HG02571 (cell line): ENCODE measurements around the gene C6orf15.

Source experiments
- ATAC-seq: cut with Tn5 transposase; IDR thresholded peaks from one replicate; pipeline ENCODE4 v1.9.1; 2021; ENCODE audit warnings: mild to moderate bottlenecking, moderate library complexity; ENCODE audit not compliant: unreplicated experiment

Gene C6orf15

GRCh38 chr6:31131595-31131994 lies 19.2 kb upstream of the C6orf15 start:
- no peak for ATAC-seq

- no peak for ATAC-seq
These were observed 18.4 kb upstream of the C6orf15 start for GRCh38 chr6:31130751-31131150.

GRCh38 chr6:31129130-31129529 lies 16.8 kb upstream of the C6orf15 start:
- no peak for ATAC-seq

DNA sequence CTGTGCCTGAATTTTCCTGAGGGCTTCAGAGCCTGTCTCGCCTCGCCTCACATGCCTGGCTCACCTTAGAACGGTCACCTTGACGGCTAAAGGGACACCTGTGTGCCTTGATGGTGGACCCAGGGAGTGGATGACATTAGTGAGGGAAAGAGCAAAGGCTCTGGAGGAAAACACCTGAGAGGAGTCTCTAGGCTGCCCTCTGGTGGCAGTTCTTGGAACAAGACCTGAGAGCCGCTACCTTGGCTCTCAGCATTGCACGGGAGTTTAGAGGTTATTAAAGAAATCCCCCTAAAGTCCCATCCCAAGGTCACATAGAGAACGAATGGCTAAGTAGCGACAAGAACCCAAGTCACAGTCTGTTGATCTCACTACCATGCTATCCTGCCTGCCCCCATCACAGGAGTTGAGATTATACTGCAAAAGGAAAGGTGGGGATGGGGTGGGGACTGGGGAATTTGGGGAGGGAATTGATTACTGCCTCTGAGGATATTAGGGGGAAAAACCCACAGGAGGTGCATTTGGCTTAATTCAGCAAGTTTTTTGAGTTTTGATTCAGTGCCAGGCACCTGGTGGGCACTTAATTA lies 15.8 kb upstream of the C6orf15 start:
- ATAC-seq: no peak

DNA sequence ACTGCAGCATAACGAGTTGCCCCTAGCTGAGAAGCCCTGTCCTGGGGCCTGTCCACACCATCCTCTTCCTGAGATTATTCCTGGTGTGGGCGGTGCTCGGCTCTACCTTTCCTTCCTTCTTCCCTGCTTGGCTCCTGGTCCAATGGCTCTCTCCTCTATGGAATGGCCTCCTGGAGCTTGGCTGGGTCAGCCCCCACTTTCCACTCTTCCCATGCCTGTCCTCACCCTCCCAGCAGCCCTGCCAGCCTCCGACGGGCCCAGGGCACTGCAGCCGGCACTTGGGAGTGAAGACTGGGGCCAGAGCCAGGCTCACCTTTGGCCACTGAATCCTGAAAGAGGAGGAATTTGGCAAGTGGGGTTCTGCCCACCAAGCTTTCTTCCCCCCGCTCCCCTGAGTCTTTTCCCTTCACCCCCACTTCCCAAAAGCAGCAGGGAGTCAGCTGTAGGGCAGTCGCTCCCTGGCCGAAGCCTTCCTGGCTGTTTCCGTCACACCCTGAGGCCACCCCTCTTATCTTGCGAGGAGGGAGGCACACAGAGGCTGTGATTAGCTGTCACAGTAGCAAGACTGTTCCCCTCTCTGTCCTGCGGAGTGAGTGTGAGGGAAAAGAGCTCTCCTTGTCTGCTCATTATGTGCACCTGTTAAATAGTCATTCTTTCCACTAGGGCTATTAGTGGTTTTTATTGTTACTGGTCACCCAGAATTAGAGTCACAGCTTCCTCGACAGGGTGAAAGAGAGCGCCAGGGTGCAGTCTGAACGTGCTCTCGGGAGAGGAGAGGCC lies 14.2 kb upstream of the C6orf15 start:
- no peak for ATAC-seq

DNA sequence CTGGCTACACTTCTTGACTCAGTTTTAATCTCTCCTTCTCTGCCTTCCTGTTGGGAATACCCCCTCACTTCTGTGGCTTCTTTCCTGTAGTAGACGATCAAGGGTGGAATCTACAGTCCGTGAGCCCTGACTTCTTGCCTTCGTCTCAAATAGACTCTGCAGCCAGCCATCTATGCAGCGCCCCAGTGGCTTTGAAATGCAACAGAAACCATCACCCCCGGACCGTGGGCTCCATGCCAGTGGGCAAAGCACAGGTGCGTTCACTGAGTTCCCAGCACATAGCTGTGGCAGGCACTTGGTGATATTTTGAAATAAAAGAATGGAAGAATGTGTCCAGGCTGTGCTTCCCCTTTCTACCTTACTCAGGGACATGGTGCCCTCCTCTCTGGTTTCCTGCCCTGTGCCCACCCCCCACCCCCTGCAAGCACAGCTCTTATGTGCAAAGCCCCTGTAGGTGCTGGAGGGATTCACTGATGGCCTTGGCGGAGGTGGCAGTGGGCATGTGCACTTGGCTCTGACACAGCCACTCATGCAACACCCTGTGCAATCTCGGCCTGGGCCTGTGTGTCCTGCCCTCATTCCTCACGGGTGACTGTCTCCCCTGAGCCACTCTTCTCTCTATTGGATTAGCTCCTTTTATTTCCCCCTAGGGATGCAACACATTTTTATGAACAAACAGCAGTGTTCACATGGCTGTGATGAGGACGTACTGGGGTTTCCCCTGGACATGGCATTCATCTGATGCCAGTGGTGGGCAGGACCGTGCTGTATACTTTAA lies 13.4 kb upstream of the C6orf15 start:
- no peak for ATAC-seq

- ATAC-seq: no peak
These were observed 12.8 kb upstream of the C6orf15 start for GRCh38 chr6:31125162-31125561.

GRCh38 chr6:31122791-31123706 lies 10.7 kb upstream of the C6orf15 start:
- no peak for ATAC-seq

- ATAC-seq: no peak
These were observed 8.9 kb upstream of the C6orf15 start for GRCh38 chr6:31121131-31121790.

- no peak for ATAC-seq
These were observed 8.0 kb upstream of the C6orf15 start, which contains the start of gene CDSN for GRCh38 chr6:31120151-31120915. CDSN (minus strand) TSS chr6:31120446; CDS start chr6:31120419, 27 bp downstream.

DNA sequence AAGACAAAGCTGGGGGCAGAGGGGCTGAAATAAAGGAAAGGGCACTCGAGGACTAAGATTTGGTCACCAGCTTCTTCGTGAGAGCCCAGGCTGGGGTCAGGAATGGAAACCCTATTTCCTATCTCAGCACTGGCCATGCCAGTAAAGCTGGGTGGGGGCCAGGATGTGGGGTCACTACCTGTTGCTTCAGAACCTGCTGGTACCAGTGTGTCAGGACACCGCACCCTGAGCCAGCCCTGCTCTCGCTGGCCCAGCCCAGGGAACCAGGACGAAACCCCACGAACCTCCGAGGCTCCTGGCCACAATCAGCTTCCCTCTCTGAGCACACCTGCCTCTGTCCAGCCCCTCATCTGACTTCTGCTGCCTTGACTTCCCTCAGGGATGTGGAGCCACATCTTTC lies 5.8 kb upstream of the C6orf15 start:
- ATAC-seq: no peak

DNA sequence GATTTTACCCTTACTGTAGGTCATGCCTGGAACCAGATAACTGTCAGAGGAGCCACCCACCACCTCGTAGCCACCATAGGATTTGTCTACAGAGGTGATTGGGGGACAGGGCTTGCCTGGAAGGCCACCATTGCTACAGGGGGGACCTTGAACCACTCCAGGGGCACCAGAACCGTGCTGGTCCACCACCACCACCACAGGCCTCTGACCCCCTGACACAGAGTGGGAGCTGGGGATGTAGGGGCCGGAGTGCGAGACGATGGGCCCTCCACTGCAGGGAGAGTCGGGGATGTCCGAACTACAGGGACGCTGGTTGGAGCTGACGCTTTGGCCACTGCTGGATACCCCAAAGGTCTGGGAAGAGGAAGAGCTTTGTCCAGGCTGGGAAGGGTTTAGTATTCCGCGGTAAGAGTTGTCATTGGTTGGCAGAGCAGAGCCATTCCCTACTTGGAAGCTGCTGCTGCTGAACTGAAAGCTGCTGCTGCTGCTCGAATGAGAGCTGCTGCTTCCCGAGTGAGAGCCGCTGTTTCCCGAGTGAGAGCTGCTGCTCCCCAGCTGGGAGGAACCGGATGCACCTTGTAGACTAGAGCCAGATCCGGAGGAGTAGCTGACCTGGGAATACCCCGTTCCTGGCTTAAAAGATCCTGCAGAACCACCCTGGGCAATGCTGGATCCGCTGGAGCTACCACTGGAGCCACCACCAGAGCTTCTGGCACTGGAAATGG lies 4.4 kb upstream of the C6orf15 start:
- ATAC-seq: no peak

DNA sequence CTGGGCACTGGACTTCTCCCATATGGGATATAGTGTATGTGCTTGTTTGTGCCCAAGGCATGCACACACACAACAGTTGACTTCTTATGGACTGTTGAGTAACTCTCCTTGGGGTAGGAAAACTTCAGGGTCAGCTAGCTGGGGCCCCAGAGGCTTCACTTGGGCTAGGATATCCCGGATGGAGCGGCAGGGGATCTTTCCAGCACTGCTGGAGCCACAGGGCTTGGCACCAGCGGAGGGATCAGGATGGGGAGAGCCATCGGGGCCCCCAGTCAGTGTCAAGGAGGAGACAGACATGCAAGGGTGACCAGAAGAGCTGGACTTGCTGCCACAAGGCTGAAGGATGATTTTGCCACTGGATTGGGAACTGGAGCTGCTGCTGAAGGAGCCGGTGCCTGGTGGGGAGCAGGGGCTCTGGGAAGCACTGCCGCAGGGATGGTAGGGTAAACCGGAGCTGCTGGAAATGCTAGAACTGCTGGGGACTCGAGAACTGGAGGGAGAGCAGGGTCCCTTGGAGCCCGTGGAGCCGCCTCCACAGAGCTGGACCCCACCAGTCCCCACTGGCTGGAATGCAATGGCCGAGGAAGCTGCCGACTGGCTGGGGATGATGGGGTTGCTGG lies 3.7 kb upstream of the C6orf15 start:
- ATAC-seq: no peak

DNA sequence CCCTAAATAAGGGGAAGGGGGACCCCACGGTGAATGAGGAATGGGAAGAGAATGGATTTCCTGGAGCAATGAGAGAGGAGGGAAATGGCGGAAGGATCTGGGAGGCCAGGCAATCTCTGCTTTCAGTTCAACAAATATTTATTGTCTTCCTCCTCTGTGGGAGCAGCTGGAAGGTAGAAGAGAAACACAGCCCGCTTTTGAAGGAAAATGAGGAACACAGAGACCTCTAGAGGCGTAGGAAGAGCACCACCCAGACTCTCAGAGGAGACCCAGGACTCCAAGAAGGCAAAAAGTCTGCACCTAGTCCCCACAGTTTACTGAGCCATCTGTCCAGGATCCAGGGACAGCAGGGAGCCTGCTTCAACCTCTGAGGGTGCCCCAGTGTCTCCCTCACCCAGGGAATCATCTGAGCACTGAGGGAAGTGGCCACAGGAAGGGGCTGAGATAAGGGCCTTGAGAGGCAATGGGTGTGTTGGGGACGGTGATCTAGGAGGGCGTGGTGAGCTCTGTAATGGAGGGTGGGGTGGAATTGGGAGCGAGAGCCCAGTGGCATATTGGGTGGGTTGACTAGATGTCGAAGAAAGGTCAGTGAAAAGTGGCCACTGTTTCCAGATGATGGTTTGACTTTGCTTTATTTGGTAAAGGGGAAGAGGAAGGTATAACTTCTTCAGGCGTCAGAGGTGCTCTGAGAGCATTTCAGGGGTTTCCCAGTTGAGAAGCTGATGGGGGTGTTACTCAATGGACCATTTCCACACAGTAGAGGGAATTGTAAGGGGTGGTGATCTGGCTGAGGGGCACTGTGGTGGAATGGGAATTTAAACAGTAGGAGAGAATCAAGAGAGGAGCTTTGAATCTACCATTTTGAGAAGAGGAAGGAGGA lies 2.8 kb upstream of the C6orf15 start:
- ATAC-seq: no peak

DNA sequence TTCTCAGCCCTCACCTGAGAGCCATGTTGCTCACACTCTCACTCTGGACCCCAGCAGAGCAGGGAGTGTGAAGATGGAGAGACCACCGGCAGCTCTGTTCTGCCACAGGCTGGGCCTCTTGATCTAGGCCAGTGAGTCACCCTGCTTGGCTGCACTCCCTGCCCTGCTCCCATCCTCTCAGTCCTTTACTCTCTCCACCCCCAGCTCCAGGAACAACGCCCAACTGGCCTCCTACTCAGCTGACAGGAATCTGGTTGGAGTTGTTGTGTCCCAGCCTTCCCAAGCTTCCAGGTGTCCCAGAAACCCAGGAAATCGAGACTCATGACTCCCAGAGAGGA lies 2.1 kb upstream of the C6orf15 start, which contains the start of gene PSORS1C1:
TSS of gene PSORS1C1 (plus strand) at position 260 of the 338 bp plus-strand sequence. CDS start 14,833 bp downstream, outside the sequence.
- ATAC-seq: no peak

GRCh38 chr6:31113861-31114540 lies 1.6 kb upstream of the C6orf15 start:
- ATAC-seq: no peak

DNA sequence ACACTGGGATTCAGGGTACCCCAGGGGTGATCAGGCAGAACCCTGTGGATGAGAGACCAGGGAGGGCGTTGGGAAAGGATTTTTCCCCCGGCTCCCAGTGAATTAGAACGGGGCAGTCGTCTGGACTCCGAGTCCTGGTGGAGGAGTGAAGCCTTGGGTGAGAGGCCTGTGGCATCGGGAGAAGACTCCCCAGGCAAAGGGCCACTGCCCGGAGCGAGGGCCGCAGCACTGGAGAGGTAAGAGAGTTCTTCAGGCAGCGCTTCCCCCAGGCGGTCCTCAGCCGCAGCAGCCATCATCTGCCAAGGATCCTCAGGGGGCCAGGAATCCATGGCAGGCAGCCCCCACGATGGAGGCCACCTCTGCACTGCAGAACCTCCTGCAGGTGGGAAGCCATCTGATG lies 663 bp downstream of the C6orf15 start:
- no peak for ATAC-seq
